GM23338 (cell line): ENCODE data around the gene POTEJ. TPM values are rescaled to one million over a fixed set of nuclear protein-coding genes. Genes with fewer than 3 reads are reported as not detected.
"Not testable (repeated sequence)": the region's sequence is repeated elsewhere in the genome, so short reads cannot be mapped to it uniquely, and the experiment has no call there.

Source experiments
- ATAC-seq: fragments of 200-7000 bp; cut with Tn5 transposase; 3 replicates; pipeline ENCODE4 v1.9.1; 2020
- DNase-seq: peaks from one replicate; pipeline ENCODE4 v3.0.0-alpha.2; 2015; ENCODE audit warnings: low spot score
- H2AFZ ChIP-seq: fragments of 200-600 bp; sonication (generic); 2 replicates; pipeline ENCODE4 v1.8.0; 2016; ENCODE audit warnings: antibody characterized with exemption, mild to moderate bottlenecking, moderate library complexity
- H3F3A ChIP-seq: fragments of 200-600 bp; sonication (generic); replicated peaks from 2 replicates; pipeline ENCODE4 v1.8.0; 2017; ENCODE audit warnings: antibody characterized with exemption, mixed run types, low read depth
- H3K27ac ChIP-seq: fragments of 200-600 bp; sonication (generic); 2 replicates; pipeline ENCODE4 v1.6.1; 2016; ENCODE audit warnings: low read depth
- H3K27me3 ChIP-seq: fragments of 200-600 bp; sonication (generic); 2 replicates; pipeline ENCODE4 v1.8.0; 2016; ENCODE audit warnings: mild to moderate bottlenecking, mixed run types, moderate library complexity; ENCODE audit not compliant: insufficient read depth
- H3K36me3 ChIP-seq: fragments of 200-600 bp; sonication (generic); 2 replicates; pipeline ENCODE4 v1.8.0; 2016; ENCODE audit warnings: mild to moderate bottlenecking; ENCODE audit not compliant: insufficient read depth
- H3K4me1 ChIP-seq: fragments of 200-600 bp; sonication (generic); 2 replicates; pipeline ENCODE4 v1.8.0; 2016; ENCODE audit warnings: mild to moderate bottlenecking, moderate library complexity; ENCODE audit not compliant: insufficient read depth
- H3K4me2 ChIP-seq: fragments of 200-600 bp; sonication (generic); 2 replicates; pipeline ENCODE4 v1.7.1; 2017; ENCODE audit warnings: mixed run types
- H3K4me3 ChIP-seq: fragments of 200-600 bp; sonication (generic); 2 replicates; pipeline ENCODE4 v1.6.1; 2016; ENCODE audit warnings: mixed run types
- H3K79me2 ChIP-seq: fragments of 200-600 bp; sonication (generic); replicated peaks from 2 replicates; pipeline ENCODE4 v1.8.0; 2017; ENCODE audit warnings: mild to moderate bottlenecking; ENCODE audit not compliant: insufficient read depth
- H3K9me2 ChIP-seq: fragments of 200-600 bp; sonication (generic); 2 replicates; pipeline ENCODE4 v1.8.0; 2017; ENCODE audit not compliant: insufficient read depth
- H4K20me1 ChIP-seq: fragments of 200-600 bp; sonication (generic); replicated peaks from 2 replicates; pipeline ENCODE4 v1.8.0; 2017; ENCODE audit warnings: mild to moderate bottlenecking; ENCODE audit not compliant: insufficient read depth
- H3K27ac Mint-ChIP-seq: 2 replicates; pipeline ENCODE4 v1.8.0; 2020; ENCODE audit warnings: inconsistent platforms, mild to moderate bottlenecking, moderate library complexity, mixed read lengths
- H3K27me3 Mint-ChIP-seq: 3 replicates; pipeline ENCODE4 v1.8.0; 2022; ENCODE audit warnings: low read depth, mild to moderate bottlenecking, moderate library complexity, mixed read lengths, inconsistent platforms; ENCODE audit not compliant: insufficient read depth, poor library complexity
- H3K36me3 Mint-ChIP-seq: 3 replicates; pipeline ENCODE4 v1.8.0; 2021; ENCODE audit warnings: low read depth, mild to moderate bottlenecking, inconsistent platforms, moderate library complexity, mixed read lengths
- H3K4me1 Mint-ChIP-seq: 3 replicates; pipeline ENCODE4 v1.8.0; 2020; ENCODE audit warnings: mild to moderate bottlenecking, inconsistent platforms, mixed read lengths
- H3K4me3 Mint-ChIP-seq: 3 replicates; pipeline ENCODE4 v1.8.0; 2021; ENCODE audit warnings: moderate library complexity, mild to moderate bottlenecking, inconsistent platforms, mixed read lengths
- H3K9me3 Mint-ChIP-seq: 3 replicates; pipeline ENCODE4 v1.8.0; 2020; ENCODE audit warnings: moderate library complexity, mild to moderate bottlenecking, inconsistent platforms, mixed read lengths
- EZH2 ChIP-seq: fragments of 200-600 bp; sonication (generic); IDR thresholded peaks from one replicate; pipeline ENCODE4 v1.8.0; 2017; ENCODE audit warnings: antibody characterized with exemption, mild to moderate bottlenecking, low read depth; ENCODE audit not compliant: unreplicated experiment
- polyA plus RNA-seq: library from polyadenylated mRNA; unstranded; fragments of >200 nt; fragmentation: Nextera tagmentation; extraction: Ambion mirVana; gene quantifications from 2 replicates; pipeline ENCODE4 v1.2.1, GENCODE V29; 2016
- total RNA-seq: library from RNA; depleted of rRNA; stranded (reverse); fragments of >200 nt; shearing (Covaris generic); gene quantifications from 2 replicates; pipeline ENCODE4 v1.2.3, GENCODE V29; 2014

The POTEJ gene
- total and polyA plus RNA-seq, 2 experiments from 2014 or later, result 0.06 to 0.63 TPM

DNA sequence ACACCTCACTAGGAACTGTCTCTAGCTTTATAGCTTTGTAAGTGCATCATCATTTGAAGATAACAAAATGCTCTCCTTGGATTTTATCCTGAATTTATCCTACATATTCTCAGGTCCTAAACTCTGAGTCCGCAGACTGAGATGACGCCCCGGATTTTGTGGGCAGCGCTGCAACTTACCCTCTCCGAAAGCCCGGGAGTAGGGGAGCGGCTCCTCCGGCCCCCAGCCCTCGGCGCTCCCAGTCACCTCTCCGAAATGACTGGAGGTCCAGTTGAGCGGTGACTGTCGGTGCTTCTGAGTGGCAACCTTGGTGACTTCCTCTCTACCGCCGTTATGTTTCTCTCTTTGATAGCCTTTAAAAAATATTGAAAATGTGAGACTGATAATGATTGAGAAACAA, 12.8 kb upstream of the POTEJ start:
- not testable (repeated sequence) for H4K20me1 ChIP-seq, H3K9me3 Mint-ChIP-seq, DNase-seq, H3F3A ChIP-seq, H3K27ac ChIP-seq, H3K27me3 ChIP-seq, H3K36me3 Mint-ChIP-seq, H3K4me1 ChIP-seq, H3K4me1 Mint-ChIP-seq, H3K79me2 ChIP-seq, H3K36me3 ChIP-seq, H3K27ac Mint-ChIP-seq, H2AFZ ChIP-seq, H3K27me3 Mint-ChIP-seq, H3K9me2 ChIP-seq
- TF ChIP-seq EZH2, result peak; percentile 68
- Histone ChIP-seq H3K4me2 (peak overlapping the region; percentile 61), H3K4me3 (peak overlapping the region; percentile 31; the same call in 1 of the 2 replicates)
- peak; percentile 62 for ATAC-seq
- peak overlapping the region; percentile 48; the same call in 2 of the 3 replicates for H3K4me3 Mint-ChIP-seq

- not testable (repeated sequence) for H3K27me3 ChIP-seq, DNase-seq, H3K27ac Mint-ChIP-seq, H3K79me2 ChIP-seq, H3K4me1 Mint-ChIP-seq, H3K36me3 Mint-ChIP-seq, H3K4me1 ChIP-seq, H4K20me1 ChIP-seq, H3K9me3 Mint-ChIP-seq, H2AFZ ChIP-seq, H3K27ac ChIP-seq, ATAC-seq, H3K9me2 ChIP-seq, H3K36me3 ChIP-seq, H3K27me3 Mint-ChIP-seq, H3F3A ChIP-seq
- Histone ChIP-seq H3K4me3 (peak within 1 kb of the TSS; percentile 31; the same call in 1 of the 2 replicates), H3K4me2 (peak within 1 kb of the TSS; percentile 61)
- peak within 1 kb of the TSS; percentile 48; the same call in 2 of the 3 replicates for H3K4me3 Mint-ChIP-seq
Measured at GRCh38 chr2:130599393-130599792, 11.8 kb upstream of the POTEJ start, which contains the start of gene CFC1. Gene CFC1 (minus strand): TSS chr2:130599575. CDS start chr2:130599287, 288 bp downstream.

DNA sequence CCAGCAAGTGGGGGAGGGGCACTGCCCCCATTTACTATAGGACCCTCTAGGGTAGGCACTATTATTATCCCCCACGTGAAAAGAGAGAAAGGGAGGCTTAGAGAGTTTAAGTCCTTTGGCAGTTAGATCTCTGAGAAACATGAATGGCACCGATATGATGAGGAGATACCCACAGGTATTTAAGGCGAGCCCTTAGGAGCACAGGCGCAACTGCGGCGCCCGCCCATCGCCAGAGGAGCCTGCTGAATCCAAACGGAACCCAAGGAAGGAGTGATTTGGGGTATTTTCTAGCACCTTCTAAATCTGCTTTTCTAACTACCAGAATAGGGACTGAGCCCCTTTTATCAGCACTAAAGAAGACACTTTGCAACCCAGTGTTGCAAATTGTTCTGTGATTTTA, 11.3 kb upstream of the POTEJ start:
- not testable (repeated sequence) for H3K27ac Mint-ChIP-seq, H3K4me3 ChIP-seq, H3K27me3 Mint-ChIP-seq, H3K79me2 ChIP-seq, ATAC-seq, H3F3A ChIP-seq, H2AFZ ChIP-seq, H3K4me1 Mint-ChIP-seq, H3K9me3 Mint-ChIP-seq, H3K9me2 ChIP-seq, H3K27me3 ChIP-seq, H3K4me3 Mint-ChIP-seq, H4K20me1 ChIP-seq, H3K36me3 ChIP-seq, H3K36me3 Mint-ChIP-seq, H3K27ac ChIP-seq, H3K4me1 ChIP-seq, DNase-seq, H3K4me2 ChIP-seq

DNA sequence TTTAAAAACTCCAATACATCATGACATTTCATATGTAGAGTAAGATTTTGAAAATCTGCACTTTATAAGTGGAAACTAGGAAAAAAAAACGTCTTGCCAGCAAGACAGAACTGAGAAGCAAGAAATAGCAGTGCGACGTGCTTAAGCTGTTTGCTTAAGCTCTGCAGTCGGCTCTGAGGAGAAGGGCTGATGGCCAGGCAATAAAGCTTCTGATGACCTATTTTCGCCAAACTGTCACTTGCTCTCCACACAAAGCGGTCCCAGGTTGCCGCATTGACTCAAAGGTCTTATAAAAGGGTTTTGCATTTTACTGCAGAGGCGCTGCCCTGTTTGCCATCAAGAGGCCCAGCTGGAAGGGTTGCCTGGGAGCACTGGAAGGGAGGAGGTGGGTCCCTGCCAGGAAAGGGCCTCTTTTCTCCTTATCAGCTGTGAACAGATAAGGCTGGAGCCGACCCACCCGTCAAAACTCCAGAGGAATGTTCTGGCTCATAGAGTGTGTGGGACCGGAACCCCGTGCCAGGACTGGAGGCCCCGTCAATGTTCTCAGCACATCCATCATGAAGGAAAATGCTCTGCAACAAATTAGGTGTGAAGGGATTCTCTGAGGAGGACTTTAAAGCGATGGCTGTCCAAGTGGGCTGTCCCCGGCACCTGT, 9.5 kb upstream of the POTEJ start:
- not testable (repeated sequence) for H3K27ac ChIP-seq, H3K4me1 ChIP-seq, H3K4me3 Mint-ChIP-seq, H3K36me3 Mint-ChIP-seq, H3K27ac Mint-ChIP-seq, H3K4me1 Mint-ChIP-seq, H3K9me3 Mint-ChIP-seq, H3K4me3 ChIP-seq, H3K36me3 ChIP-seq, H3K9me2 ChIP-seq, H4K20me1 ChIP-seq, H3F3A ChIP-seq, H2AFZ ChIP-seq, H3K4me2 ChIP-seq, H3K27me3 Mint-ChIP-seq, DNase-seq, H3K79me2 ChIP-seq, H3K27me3 ChIP-seq, ATAC-seq

DNA sequence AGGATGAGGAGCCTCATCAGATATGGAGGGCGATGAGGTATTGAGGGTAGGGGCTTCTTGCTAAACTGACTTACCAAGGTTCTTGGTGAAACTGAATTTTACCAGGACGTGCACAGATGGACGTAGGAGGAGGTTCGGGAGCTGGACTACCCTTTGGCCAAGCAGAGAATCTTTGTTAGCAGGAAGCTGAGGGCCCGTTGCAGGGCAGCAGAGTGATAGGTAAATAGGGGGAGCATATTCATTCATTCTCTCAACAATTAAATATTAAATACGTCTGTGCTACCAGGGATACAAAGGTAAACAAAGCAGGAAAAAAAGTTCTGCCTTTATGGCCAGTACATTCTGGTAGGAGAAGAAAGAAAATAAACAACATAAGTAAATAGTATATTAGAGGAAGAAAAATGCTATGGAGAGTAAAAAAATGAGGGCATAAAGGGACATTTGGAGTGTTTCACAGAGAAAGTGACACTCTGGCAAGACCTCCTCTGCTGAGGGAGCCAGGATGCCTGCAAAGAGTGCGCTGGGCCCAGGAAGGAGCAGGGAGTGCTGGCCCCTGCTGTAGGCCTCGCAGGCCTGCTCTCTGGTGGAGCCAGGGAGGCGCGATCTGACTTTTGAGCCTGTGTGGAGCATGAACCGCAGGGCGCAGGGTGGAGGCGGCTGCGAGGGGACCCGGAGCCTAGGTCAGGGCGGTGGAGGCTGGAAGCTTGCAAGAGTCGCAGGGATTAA, 2.8 kb upstream of the POTEJ start:
- H3K4me3 Mint-ChIP-seq, H3K36me3 Mint-ChIP-seq, H3K27ac ChIP-seq, DNase-seq, H3K9me3 Mint-ChIP-seq, H3K36me3 ChIP-seq, H3K9me2 ChIP-seq, H3K27me3 Mint-ChIP-seq, H3K79me2 ChIP-seq, H3K27me3 ChIP-seq, H2AFZ ChIP-seq, H3K4me1 Mint-ChIP-seq, H3K27ac Mint-ChIP-seq, H4K20me1 ChIP-seq, H3K4me1 ChIP-seq, H3F3A ChIP-seq, H3K4me2 ChIP-seq, H3K4me3 ChIP-seq: not testable (repeated sequence)
- ATAC-seq, result peak; percentile 94

GRCh38 chr2:130609002-130609920, 2.0 kb upstream of the POTEJ start:
- H3K27me3 Mint-ChIP-seq, H3K36me3 ChIP-seq, H3K4me1 Mint-ChIP-seq, H3K27ac ChIP-seq, H3K4me3 ChIP-seq, DNase-seq, H2AFZ ChIP-seq, H3K36me3 Mint-ChIP-seq, H3K9me3 Mint-ChIP-seq, H3K4me3 Mint-ChIP-seq, H3K4me1 ChIP-seq, H3K27me3 ChIP-seq, H3K27ac Mint-ChIP-seq, H4K20me1 ChIP-seq, H3K9me2 ChIP-seq, H3F3A ChIP-seq, H3K4me2 ChIP-seq, H3K79me2 ChIP-seq: not testable (repeated sequence)
- ATAC-seq, result peak; percentile 81
